Measurements from ENCODE around the gene ZNF423.

The ZNF423 gene

GRCh38 chr16:49832177-49832576 lies 23.7 kb downstream of the ZNF423 start:
- Histone ChIP-seq H3K27ac (ENCODE audit: low read depth, low read length) (no peak overlapping the region), H3K4me1 (ENCODE audit: control insufficient read depth, low read length) (peaks cover 13% of the 10 kb centered on the region), H3K4me2 (ENCODE audit: low read length) (no peak overlapping the region), H3K9me3 (ENCODE audit: control insufficient read depth, insufficient read depth, low read length) (no peaks in the 10 kb centered on the region), H3K9me2 (replicated peaks; ENCODE audit: control insufficient read depth, low read length) (no peaks in the 10 kb centered on the region), H3K79me2 (ENCODE audit: control insufficient read depth, low read length) (no peaks in the 10 kb centered on the region), H3K36me3 (ENCODE audit: control insufficient read depth, low read length) (no peaks in the 10 kb centered on the region), H4K20me1 (ENCODE audit: control insufficient read depth, insufficient read depth, low read depth, low read length) (no peaks in the 10 kb centered on the region), H3F3A (ENCODE audit: control insufficient read depth, insufficient read depth) (no peaks in the 10 kb centered on the region), H3K4me3 (ENCODE audit: low read length) (no peak overlapping the region), H3K27me3 (ENCODE audit: control insufficient read depth, low read length) (no peaks in the 10 kb centered on the region)
- TF ChIP-seq CTCF (IDR thresholded peaks at IDR 0.05; ENCODE audit: low read depth, low read length, poor library complexity, severe bottlenecking) (no peak), EZH2phosphoT487 (IDR thresholded peaks at IDR 0.05; ENCODE audit: borderline replicate concordance, low read length) (no peak)

- Histone ChIP-seq H3K4me1 (ENCODE audit: control insufficient read depth, low read length) (peaks cover 12% of the 10 kb centered on the region), H3K79me2 (ENCODE audit: control insufficient read depth, low read length) (no peaks in the 10 kb centered on the region), H3K9me3 (ENCODE audit: control insufficient read depth, insufficient read depth, low read length) (no peaks in the 10 kb centered on the region), H4K20me1 (ENCODE audit: control insufficient read depth, insufficient read depth, low read depth, low read length) (no peaks in the 10 kb centered on the region), H3K27ac (ENCODE audit: low read depth, low read length) (no peak overlapping the region), H3K4me3 (ENCODE audit: low read length) (no peak overlapping the region), H3K27me3 (ENCODE audit: control insufficient read depth, low read length) (no peaks in the 10 kb centered on the region), H3K9me2 (replicated peaks; ENCODE audit: control insufficient read depth, low read length) (no peaks in the 10 kb centered on the region), H3K4me2 (ENCODE audit: low read length) (no peak overlapping the region), H3K36me3 (ENCODE audit: control insufficient read depth, low read length) (no peaks in the 10 kb centered on the region), H3F3A (ENCODE audit: control insufficient read depth, insufficient read depth) (no peaks in the 10 kb centered on the region)
- TF ChIP-seq EZH2phosphoT487 (IDR thresholded peaks at IDR 0.05; ENCODE audit: borderline replicate concordance, low read length) (no peak), CTCF (IDR thresholded peaks at IDR 0.05; ENCODE audit: low read depth, low read length, poor library complexity, severe bottlenecking) (no peak)
Observed at GRCh38 chr16:49830873-49831272, 25.0 kb downstream of the ZNF423 start.

- H3K4me1 ChIP-seq (ENCODE audit: control insufficient read depth, low read length): no peaks in the 10 kb centered on the region
Observed at GRCh38 chr16:49828533-49829267, 27.2 kb downstream of the ZNF423 start.

More at GRCh38 chr16:49828533-49829267, 27.2 kb downstream of the ZNF423 start:
- Histone ChIP-seq H3K79me2 (ENCODE audit: control insufficient read depth, low read length) (no peaks in the 10 kb centered on the region), H3F3A (ENCODE audit: control insufficient read depth, insufficient read depth) (no peaks in the 10 kb centered on the region), H4K20me1 (ENCODE audit: control insufficient read depth, insufficient read depth, low read depth, low read length) (no peaks in the 10 kb centered on the region), H3K4me2 (ENCODE audit: low read length) (no peak overlapping the region), H3K9me3 (ENCODE audit: control insufficient read depth, insufficient read depth, low read length) (no peaks in the 10 kb centered on the region), H3K27me3 (ENCODE audit: control insufficient read depth, low read length) (no peaks in the 10 kb centered on the region), H3K27ac (ENCODE audit: low read depth, low read length) (no peak overlapping the region), H3K36me3 (ENCODE audit: control insufficient read depth, low read length) (no peaks in the 10 kb centered on the region), H3K4me3 (ENCODE audit: low read length) (no peak overlapping the region), H3K9me2 (replicated peaks; ENCODE audit: control insufficient read depth, low read length) (no peaks in the 10 kb centered on the region)
- TF ChIP-seq CTCF (IDR thresholded peaks at IDR 0.05; ENCODE audit: low read depth, low read length, poor library complexity, severe bottlenecking) (no peak), EZH2phosphoT487 (IDR thresholded peaks at IDR 0.05; ENCODE audit: borderline replicate concordance, low read length) (no peak)

Measured in DOHH2 (cell line).